SK-N-DZ (cell line): ENCODE results near the gene CDNF. TPM values are rescaled to one million over a fixed set of nuclear protein-coding genes. Genes with fewer than 3 reads are reported as not detected.
"Not testable (repeated sequence)": the region's sequence is repeated elsewhere in the genome, so short reads cannot be mapped to it uniquely, and the experiment has no call there.

ENCODE experiments used
- DNase-seq: peaks from one replicate; pipeline ENCODE4 v3.0.0-alpha.2; 2015; ENCODE audit warnings: low spot score
- polyA plus RNA-seq, 2 experiments: library from polyadenylated mRNA; depleted of rRNA; stranded (reverse); fragments of >200 nt; gene quantifications; 2 replicates each; pipeline ENCODE4 v1.2.3, GENCODE V29; 2014

CDNF gene
- polyA plus RNA-seq (2014; cell fraction: cytosol; rRNA removed), result 0.90 and 1.8 TPM in 2 replicates
- 2.2 and 2.4 TPM in 2 replicates for polyA plus RNA-seq (2014; cell fraction: nucleus; rRNA removed)

DNA sequence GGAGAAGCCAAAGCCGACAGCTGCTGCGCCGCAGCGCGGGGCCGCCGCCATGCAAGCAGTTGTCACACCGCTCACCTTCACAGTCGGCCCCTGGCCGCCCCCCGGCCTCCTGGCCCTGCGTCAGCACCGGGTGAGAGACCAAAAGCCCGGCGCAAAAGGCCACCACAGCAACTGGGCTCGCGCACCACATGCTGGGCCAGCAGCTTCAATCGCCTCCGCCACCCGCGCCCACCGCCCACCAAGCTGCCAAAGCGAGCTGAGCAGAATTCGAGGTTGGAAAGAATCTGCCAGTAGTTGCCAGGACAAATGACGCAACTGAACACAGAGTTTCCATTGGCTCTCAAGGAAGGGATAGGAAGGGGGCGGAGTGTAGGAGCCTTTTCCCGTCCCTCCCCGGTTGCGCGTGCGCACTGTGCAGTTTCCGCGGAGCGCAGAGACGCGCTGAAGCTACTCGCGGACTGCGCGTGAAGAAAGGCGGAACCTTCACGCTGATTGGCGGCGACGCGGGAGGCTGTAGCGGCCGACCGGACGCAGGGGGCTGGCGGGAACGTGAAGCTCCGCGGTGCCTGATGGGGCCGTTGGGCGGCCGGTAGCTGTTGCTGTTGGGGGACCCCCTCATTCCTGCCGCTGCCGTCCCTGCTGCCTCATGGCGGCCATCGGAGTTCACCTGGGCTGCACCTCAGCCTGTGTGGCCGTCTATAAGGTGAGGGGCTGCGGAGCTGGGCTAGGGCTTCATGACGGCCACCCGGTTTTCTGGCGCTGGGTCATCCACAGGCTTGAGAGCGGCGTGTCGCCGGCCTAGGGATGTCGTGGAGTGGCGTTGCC lies at the start of gene CDNF, which contains the start of the genes HSPA14 and MSANTD7:
Gene CDNF, minus strand, starts transcription at position 281 of the 825 bp plus-strand sequence. Its CDS starts 91 bp downstream, at position 190.
Gene HSPA14, plus strand, starts transcription at position 550 of the 825 bp plus-strand sequence. Its CDS starts 97 bp downstream, at position 647.
Gene MSANTD7, plus strand, starts transcription at position 550 of the 825 bp plus-strand sequence. CDS start 3,979 bp downstream, outside the sequence.
- peak; percentile 98 for DNase-seq

DNA sequence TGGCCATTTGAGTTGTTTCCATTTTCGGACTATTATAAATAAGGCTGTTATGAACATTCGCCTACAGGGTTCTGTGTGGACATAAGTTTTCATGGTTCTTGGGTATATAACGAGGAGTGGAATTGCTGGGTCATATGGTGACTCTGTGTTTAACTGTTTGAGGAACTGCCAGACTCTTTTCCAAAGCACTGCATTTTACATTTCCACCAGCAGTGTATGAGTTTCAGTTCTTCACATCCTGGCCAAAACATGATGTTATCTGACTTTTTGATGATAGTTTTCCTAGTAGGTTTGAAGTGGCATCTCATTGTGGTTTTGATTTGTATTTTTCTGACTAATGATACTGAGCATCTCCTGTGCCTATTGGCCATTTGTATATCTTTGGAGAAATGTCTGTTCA lies 46.2 kb upstream of the CDNF start:
- no peak for DNase-seq

DNA sequence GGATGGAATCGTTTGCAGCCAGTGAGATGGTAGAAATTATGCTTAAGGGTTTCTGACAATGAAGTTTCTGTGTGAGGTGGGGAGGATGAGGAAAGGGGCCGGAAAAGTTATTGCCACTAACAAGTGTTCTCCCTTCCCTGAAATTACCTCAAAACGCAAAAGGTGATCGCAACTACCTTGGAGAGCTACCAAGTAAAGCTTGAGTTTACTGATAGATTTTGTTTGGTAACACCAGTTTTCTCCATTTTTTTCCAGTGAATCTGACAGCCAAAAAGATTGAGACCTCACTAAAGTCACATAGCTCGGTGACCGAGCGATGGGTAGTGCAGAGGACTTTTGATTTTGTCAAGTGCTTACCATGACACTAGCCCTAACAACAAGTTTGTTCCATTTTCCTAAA lies 42.4 kb upstream of the CDNF start:
- no peak for DNase-seq

DNA sequence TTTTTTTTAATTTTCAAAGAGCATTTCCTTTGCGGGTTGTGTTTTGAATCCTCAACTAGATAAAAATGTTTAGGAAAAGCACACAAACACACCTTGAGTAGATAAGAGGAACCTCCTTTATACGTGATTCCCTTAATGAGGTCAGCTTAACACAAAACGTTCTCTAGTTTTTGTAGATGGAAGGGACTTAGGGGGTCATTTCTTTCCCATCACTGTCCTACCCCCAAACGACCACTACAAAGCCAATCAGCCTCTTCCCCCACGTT lies 42.0 kb upstream of the CDNF start:
- DNase-seq, result no peak

DNA sequence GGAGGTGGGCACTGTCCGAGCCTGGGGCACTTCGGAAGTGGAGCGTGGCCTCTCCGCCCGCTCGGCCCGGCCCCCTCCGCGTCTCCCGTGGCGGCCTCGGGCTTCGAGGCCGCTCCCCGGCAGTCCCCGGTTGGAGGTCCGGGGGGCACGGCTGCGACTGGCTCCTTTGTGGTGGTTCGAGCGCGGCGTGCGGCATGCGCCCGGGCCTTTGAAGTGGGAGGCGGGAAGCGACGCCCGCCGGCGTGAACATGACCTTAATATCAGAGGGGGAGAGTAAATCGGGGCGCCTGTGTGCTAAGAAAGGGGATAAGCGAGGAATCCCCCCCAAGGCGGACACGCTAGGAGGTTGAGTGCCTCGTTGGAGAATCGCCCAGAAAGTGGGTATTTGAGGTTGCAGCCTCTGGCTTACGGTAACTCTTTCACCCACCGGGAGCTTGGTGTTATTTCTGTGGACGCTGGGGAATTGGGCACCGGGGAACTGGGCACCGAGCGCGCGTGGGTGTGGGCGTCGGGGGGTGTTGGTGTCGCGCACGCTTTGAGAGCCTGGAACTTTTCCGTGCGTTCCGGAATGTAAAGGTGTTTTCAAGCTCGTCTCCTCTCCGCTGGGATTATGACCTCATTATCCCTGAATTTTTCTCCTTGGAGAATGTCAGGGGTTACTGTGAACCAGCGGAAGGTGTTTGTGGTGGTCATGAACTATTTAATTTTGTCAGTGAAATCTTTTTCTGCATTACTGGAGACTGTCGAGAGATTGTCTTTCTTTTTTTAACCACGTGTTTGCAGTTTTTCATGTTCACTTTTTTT lies 41.5 kb upstream of the CDNF start:
- DNase-seq, result no peak

DNA sequence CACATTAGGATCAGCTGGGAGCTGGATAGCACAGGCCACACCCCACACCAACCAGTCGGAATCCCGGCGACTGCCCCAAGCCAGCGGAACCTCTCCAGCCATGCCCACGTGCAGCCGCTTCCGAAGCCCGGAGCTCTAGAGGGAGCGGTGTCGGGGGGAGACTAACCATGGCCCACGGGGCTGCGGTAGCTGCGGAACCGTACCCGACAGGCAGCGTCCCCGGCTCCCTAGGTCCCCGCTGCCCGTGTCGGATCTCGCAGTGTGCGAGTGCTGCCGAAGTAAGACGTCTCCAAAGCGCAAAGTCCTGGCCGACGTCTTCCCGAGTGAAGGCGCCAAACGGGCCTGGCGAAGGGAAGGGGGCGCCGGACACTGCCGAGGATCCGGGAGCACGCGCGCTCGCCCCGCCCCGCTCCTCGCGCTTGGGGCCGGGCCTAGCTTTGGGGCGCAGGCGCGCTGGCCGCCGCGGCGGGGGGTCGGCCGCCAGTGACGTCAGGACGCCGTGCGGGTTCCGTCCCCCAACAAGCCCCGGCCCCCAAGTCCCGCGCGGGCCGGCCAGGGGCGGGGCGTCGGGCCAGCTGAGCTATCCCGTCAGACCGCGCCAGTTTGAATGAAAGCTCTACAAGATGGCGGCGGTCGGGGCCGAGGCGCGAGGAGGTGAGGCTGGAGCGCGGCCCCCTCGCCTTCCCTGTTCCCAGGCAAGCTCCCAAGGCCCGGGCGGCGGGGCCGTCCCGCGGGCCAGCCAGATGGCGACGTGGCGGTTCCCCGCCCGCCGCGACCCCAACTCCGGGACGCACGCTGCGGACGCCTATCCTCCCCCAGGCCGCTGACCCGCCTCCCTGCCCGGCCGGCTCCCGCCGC lies 40.7 kb upstream of the CDNF start, which contains the start of gene SUV39H2:
Gene SUV39H2, plus strand, starts transcription at position 601 of the 858 bp plus-strand sequence. Its CDS starts 23 bp downstream, at position 624.
- DNase-seq, result peak; percentile 88

DNA sequence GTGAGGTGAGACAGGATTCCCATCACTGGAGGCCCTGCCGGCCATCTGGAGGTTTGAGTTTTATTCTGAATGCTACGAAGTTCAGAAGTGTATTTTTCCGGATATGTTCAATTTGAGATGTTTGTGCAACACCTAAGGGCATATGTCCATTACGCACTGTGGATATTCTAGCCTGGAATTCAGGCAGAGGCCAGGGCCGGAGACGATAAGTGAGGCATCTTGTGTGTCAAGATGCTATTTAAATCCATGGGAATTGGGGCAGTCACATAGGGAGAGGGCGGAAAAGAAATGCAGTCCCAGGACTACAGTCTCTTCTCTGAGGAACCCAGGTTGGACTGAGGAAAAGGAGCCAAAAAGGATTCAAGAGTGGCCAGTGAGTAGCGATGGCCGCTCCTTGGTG lies 38.9 kb upstream of the CDNF start:
- no peak for DNase-seq

DNA sequence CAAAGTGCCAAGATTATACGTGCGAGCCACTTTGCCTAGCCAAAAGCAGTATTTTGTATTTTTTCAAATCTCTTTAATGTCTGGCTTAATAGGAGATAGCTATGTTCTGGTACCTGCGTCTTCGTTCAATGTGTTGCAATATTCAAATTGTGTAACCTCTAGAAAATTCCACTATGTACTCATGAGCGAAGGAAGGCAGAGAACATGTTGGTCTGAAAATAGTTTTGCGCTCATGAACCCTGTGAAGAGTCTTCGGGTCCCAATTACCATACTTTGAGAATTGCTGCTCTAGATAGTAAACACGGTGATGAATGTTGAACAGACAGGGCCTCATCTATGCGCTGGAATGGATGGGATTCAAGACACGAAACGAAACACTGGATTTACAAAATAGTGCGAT lies 38.1 kb upstream of the CDNF start:
- no peak for DNase-seq

DNA sequence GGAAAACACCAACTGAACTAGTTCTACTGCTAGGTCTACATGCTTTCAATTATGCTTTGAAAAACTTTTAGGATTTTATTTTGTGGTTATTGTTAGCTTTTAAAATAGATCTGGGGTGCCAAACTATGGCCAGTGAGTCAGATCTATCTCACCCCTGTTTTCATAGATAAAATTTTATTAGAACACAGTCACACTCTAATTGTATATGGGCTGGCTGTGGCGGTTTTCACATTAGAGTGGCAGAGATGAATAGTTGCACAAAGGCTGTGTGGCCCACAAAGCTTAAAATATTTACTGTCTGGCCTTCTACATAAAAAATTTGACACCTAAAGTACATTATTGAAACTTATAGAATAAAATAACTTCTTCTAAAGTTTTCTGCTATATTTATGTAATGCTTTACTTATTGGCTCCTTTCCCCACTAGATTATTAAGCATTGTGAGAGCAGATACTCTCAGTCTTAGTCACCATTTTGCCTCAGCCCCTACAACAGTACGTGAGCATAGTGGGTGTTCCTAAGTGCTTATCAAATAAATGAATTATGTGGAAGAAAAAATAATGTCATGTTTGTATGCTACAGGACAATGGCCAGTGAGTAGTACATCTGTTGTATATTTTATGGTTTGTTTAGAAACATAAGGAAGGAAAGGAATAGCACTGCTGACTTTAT lies 35.4 kb upstream of the CDNF start:
- no peak for DNase-seq

DNA sequence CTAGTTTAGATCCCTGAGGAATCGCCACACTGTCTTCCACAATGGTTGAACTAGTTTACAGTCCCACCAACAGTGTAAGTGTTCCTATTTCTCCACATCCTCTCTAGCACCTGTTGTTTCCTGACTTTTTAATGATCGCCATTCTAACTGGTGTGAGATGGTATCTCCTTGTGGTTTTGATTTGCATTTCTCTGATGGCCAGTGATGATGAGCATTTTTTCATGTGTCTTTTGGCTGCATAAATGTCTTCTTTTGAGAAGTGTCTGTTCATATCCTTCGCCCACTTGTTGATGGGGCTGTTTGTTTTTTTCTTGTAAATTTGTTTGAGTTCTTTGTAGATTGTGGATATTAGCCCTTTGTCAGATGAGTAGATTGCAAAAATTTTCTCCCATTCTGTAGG lies 27.0 kb upstream of the CDNF start:
- DNase-seq, result not testable (repeated sequence)

DNA sequence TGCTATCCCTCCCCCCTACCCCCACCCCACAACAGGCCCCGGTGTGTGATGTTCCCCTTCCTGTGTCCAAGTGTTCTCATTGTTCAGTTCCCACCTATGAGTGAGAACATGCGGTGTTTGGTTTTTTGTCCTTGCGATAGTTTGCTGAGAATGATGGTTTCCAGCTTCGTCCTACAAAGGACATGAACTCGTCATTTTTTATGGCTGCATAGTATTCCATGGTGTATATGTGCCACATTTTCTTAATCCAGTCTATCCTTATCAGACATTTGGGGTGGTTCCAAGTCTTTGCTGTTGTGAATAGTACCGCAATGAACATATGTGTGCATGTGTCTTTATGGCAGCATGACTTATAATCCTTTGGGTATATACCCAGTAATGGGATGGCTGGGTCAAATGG lies 26.6 kb upstream of the CDNF start:
- DNase-seq, result not testable (repeated sequence)

DNA sequence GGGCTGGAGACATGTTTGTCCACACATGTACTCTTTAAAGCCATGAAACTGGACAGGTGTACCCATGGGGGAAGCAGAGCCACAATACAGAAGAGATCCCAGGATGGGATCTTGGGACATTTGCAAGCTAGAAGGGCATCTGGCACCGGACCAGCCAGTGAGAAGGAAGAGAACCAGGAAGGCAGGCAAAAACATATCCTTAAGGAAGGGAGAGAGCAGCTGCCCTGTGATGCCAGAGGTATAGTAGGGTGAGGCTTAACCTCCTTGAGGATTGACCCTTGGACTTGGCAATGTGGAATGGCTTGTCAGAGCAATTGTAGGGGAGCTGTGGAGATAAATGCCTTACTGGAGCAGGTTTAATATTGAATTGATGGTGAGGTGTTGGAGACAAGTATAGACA lies 23.0 kb upstream of the CDNF start:
- no peak for DNase-seq

DNA sequence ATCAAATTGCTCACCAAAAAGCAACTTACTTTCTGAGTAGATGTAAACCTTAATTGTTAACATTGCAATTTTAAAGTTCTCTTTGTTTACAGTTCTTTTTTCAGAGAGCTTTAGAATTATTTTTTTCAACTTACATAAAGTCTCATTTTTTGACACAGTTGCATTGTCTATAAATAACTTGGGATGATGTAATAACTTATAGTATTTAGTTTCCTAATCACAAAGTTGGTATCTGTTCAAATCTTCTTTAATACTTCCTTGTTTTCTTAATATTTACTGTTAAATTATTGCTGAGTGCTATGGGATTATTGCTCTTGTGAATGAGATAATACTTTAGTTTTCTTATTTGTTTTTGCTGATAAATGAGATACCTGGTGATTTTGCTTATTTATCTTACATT lies 21.9 kb upstream of the CDNF start:
- no peak for DNase-seq

DNA sequence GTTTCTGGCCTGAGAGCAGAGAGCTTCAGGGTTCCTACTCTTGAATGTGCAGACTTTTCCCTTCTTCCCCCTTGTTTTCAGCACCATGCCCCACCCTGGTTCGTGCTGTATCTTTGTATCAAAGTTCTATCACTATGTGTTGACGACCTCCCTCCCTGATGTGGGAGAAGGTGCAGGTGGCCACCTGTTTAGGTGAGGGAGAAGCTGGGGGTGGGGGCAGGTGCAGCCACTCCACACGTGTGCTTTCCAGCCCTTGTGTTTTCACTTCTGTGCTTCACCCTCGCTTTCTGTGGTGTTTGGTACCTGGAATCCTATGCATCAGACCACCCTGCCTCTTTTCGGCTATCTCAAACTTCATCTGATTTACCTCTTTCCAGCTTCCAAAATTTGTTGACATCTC lies 21.2 kb upstream of the CDNF start:
- DNase-seq, result no peak

DNA sequence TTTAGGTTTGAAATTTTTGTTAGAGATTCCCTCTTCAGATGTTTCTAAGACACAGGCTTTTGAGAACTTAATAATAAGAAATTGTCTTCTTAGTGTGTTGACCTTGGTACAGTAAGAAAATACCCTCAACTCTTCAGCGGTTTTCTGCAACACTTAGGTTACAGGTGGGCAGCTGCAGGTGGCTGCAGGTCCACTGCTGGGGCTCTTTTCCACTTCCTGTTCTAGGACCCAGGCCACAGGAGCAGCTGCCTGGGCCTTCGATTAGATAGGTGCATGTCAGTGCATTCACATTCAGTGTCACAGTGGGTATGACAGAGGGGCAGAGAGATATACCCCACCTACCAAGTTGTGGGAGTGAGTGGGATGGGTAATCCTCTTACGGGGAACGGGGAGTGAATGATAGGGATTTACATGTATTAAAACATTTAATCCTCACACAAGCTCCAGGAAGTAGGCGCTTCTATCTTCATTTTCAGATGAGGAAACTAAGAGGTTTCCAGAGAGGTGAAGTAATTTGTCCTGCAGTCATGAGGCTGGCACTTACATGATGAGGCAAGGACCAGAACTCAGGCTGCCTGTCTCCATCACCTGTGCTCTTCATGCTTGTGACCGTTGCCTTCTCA lies 20.6 kb upstream of the CDNF start:
- no peak for DNase-seq

DNA sequence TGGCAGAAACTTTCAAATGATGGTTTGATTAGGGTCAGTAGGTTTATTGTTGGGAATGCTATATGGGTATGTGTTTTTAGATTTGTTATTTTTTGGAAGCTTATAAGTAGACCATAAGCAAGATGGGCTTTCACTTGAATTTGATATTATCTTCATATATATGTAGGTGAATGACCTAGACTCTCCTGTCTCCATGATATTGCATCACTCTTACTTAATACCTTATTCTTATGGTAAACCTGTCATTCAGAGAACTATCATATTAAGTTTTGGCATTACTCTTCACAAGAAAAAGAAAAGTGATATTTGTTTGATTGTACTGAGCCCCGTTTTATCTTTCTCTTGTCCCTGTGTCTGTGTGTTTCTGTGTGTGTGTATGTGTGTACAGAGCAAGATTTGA lies 17.6 kb upstream of the CDNF start:
- no peak for DNase-seq

DNA sequence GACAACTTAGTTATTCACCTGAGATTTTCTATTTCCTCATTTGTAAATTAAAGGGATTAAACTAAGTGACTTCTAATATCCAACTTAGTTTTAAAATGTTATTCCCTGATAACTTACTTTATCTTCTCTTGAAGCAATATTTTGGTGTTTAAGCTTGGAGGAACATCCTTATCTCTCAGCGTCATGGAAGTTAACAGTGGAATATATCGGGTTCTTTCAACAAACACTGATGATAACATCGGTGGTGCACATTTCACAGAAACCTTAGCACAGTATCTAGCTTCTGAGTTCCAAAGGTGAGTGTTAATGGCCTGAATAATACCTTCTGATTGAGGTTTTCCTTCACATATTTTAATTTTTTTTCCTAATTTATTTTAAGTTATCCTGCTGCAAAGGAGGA lies 14.4 kb upstream of the CDNF start:
- no peak for DNase-seq

DNA sequence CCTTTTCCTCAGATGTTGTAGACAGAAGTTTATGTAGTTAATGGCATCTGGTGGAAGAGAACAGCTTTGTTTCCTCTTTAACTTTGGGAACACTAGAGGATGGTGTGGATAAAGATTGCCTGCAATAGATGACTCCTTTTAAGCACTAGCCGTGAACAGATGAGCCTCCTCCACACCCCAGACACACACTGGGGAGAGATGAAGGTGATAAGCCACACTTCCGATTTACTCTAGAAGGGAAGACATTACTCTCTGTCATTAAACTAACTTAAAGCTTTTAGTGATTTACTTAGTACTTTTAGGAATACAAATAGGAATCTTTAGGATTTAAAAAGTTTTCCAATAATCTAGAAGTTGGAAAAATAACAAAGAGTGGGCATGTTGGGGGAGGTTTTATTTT lies 7.1 kb upstream of the CDNF start:
- DNase-seq, result no peak

DNA sequence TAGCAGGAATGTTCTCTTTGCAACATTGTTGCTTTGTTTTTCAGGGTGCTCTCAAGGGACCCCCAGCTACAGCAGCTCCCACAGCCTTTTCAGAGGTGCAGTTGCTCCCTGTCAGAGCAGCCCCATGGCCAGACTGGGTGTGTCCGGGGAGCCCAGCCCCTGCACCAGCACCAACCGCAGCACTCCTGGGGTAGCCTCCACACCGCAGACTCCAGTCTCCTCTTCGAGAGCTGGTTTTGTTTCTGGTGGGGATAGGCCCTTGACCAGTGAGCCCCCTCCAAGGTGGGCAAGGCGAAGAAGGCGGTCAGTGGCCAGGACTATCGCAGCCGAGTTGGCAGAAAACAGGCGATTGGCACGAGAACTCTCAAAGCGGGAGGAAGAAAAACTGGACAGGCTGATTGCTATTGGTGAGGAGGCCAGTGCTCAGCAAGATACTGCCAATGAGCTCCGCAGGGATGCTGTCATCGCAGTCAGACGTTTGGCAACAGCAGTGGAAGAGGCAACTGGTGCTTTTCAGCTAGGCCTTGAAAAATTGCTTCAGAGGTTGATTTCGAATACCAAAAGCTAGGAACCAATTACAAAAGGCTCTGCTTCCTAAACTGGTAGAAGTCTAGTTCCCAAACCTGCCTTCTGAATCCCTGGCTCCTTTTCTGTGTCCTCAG lies 5.6 kb upstream of the CDNF start:
- no peak for DNase-seq

DNA sequence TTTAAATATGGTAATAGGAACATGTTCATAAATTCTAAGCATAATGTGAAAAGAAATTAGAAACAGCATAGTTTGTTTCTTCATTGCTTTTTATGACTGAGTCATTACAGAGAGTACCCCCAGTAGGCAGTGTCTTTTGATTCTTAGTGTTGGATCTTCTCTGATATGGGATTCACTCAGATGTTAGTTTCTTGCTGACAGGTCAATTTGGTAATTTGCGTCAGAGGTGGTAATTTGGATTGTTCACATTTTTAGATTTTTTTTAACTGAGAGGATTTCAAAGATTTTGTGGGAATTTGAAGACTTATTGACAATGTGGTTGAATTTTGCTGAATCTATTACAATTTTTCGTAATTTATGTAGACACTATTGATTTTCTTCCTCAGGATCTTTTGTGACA lies 2.3 kb upstream of the CDNF start:
- DNase-seq, result no peak
